A549 (cell line): ENCODE data around the gene USP12.

ENCODE experiments used
- CEBPB ChIP-seq, 2 experiments: fragments of >200 bp in 1 of 2; sonication (Bioruptor Twin) in 1 of 2; formaldehyde crosslinking in 1 of 2; IDR thresholded peaks; 2 replicates each; pipeline ENCODE4 v1.6.1; 2012 to 2016
- CTCF ChIP-seq: fragments of >200 bp; sonication (Bioruptor Twin); formaldehyde crosslinking; IDR thresholded peaks from 3 replicates; pipeline ENCODE4 v1.5.1; 2016
- EHMT2 ChIP-seq: fragments of 200-600 bp; sonication (generic); IDR thresholded peaks from 2 replicates; pipeline ENCODE4 v1.6.1; 2016; ENCODE audit warnings: antibody characterized with exemption, low read depth, mild to moderate bottlenecking, moderate library complexity
- POLR2A ChIP-seq: IDR thresholded peaks from 2 replicates; pipeline ENCODE4 v1.6.1; 2012; ENCODE audit warnings: mild to moderate bottlenecking, low read length
- RAD21 ChIP-seq, 2 experiments: fragments of >200 bp in 1 of 2; sonication (Bioruptor Twin) in 1 of 2; formaldehyde crosslinking in 1 of 2; IDR thresholded peaks in 1 of 2; conservative IDR thresholded peaks in 1 of 2; 2 replicates in 1 of 2; 3 replicates in 1 of 2; pipeline ENCODE4 v1.6.1; 2012 to 2018; ENCODE audit warnings: inconsistent platforms in 1 of 2
- REST ChIP-seq: fragments of 200-600 bp; sonication (generic); IDR thresholded peaks from 2 replicates; pipeline ENCODE4 v1.6.1; 2016; ENCODE audit warnings: antibody characterized with exemption, mild to moderate bottlenecking, moderate library complexity
- RFX5 ChIP-seq: fragments of 450-650 bp; IDR thresholded peaks from 2 replicates; pipeline ENCODE4 v1.7.1; 2014; ENCODE audit warnings: antibody characterized with exemption, mild to moderate bottlenecking, moderate library complexity

- TF ChIP-seq CEBPB (IDR thresholded peaks at IDR 0.05) (no peak), REST (no peak), POLR2A (no peak), CTCF (no peak), RFX5 (no peak), EHMT2 (no peak), RAD21 (conservative IDR thresholded peaks at IDR 0.05 in 1 of 2, IDR thresholded peaks at IDR 0.05 in 1 of 2) (no peak)
These were observed 154.7 kb downstream of the USP12 start for GRCh38 chr13:27016875-27017274.
